Measurements from ENCODE around the gene EPHA6.

Gene EPHA6

DNA sequence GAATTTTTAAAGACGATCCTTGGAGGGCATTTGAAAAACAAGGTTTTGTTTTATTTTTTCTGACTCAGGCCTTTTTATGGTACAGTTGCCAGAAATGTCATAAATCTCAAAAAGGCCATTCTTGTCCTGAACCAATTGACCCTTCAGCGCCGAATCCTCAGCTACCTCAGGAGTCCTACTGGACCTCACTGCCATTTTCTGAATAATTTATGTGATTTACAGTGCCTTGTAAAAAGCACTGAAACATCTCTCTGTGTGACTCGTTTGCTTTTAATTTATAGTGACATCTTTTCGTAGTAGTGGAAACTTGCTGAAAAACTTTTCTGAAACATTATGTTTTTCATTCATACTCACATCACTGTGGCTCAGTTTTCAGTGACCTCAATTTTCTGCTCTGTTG, 878.0 kb downstream of the EPHA6 start:
- no peaks in the 10 kb centered on the region for H3K27me3 ChIP-seq (ENCODE audit: control insufficient read depth in 2 of 2, insufficient read depth in 2 of 2, low read length in 2 of 2)
- no peak overlapping the region for H3K4me3 ChIP-seq (ENCODE audit: low read length in 2 of 2)
- no peaks in the 10 kb centered on the region for H3K36me3 ChIP-seq (ENCODE audit: control insufficient read depth in 2 of 2, insufficient read depth in 2 of 2, low read length in 2 of 2)
- no peak overlapping the region for H3K27ac ChIP-seq (ENCODE audit: low read depth in 2 of 2, low read length in 2 of 2)
- no peaks in the 10 kb centered on the region for H3K4me1 ChIP-seq (ENCODE audit: control insufficient read depth in 2 of 2, insufficient read depth in 2 of 2, low read length in 2 of 2)
- no peak overlapping the region for H3K9ac ChIP-seq (ENCODE audit: low read depth in 1 of 2, low read length in 2 of 2)
- no peaks in the 10 kb centered on the region for H3K9me3 ChIP-seq (ENCODE audit: control insufficient read depth in 2 of 2, low read length in 2 of 2)

DNA sequence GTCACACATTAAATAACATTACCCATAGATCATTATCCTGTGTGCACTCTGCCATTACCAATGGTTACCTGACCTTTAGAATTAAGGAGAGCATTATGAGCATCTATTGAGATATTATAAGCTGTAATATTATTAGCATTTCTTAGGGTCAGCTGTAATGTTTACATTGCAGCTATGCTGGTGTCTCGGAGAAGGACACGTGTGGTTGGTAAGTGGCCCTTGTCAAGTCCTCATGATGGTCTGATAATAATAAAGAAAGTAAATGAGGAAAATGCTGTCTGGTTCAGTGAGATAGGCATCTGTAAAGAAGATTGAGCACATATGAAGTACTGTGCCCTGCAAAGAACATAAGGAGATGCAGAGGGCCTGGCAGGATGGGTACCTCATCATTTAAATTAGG, 878.4 kb downstream of the EPHA6 start:
- no peaks in the 10 kb centered on the region for H3K4me1 ChIP-seq (ENCODE audit: control insufficient read depth in 2 of 2, insufficient read depth in 2 of 2, low read length in 2 of 2)
- H3K27ac ChIP-seq (ENCODE audit: low read depth in 2 of 2, low read length in 2 of 2): no peak overlapping the region
- no peaks in the 10 kb centered on the region for H3K27me3 ChIP-seq (ENCODE audit: control insufficient read depth in 2 of 2, insufficient read depth in 2 of 2, low read length in 2 of 2)
- H3K4me3 ChIP-seq (ENCODE audit: low read length in 2 of 2): no peak overlapping the region
- H3K9me3 ChIP-seq (ENCODE audit: control insufficient read depth in 2 of 2, low read length in 2 of 2): no peaks in the 10 kb centered on the region
- no peaks in the 10 kb centered on the region for H3K36me3 ChIP-seq (ENCODE audit: control insufficient read depth in 2 of 2, insufficient read depth in 2 of 2, low read length in 2 of 2)
- H3K9ac ChIP-seq (ENCODE audit: low read depth in 1 of 2, low read length in 2 of 2): no peak overlapping the region

GRCh38 chr3:97694876-97695275, 880.5 kb downstream of the EPHA6 start:
- no peaks in the 10 kb centered on the region for H3K27me3 ChIP-seq (ENCODE audit: control insufficient read depth in 2 of 2, insufficient read depth in 2 of 2, low read length in 2 of 2)
- no peak overlapping the region for H3K9ac ChIP-seq (ENCODE audit: low read depth in 1 of 2, low read length in 2 of 2)
- no peaks in the 10 kb centered on the region for H3K4me1 ChIP-seq (ENCODE audit: control insufficient read depth in 2 of 2, insufficient read depth in 2 of 2, low read length in 2 of 2)
- no peak overlapping the region for H3K27ac ChIP-seq (ENCODE audit: low read depth in 2 of 2, low read length in 2 of 2)
- H3K9me3 ChIP-seq (ENCODE audit: control insufficient read depth in 2 of 2, low read length in 2 of 2): no peaks in the 10 kb centered on the region
- H3K4me3 ChIP-seq (ENCODE audit: low read length in 2 of 2): no peak overlapping the region
- no peaks in the 10 kb centered on the region for H3K36me3 ChIP-seq (ENCODE audit: control insufficient read depth in 2 of 2, insufficient read depth in 2 of 2, low read length in 2 of 2)

DNA sequence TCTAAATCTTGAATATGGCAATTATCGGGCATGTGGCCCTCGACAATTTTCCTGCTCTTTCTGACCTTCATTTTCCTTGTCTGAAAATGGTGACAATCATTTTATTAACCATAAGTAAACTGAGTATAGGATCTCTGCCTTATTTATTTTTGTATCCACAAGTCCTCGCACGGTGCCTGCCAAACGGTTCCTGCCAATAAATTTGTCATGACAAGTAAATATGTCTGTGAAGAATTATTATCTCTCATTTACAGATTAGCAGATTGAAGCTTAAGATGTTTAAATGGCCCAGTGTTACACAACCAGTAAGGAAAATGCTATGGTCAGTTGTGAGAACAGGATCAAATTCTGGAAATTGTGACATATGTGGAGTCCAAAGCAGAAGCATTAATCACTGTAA, 884.3 kb downstream of the EPHA6 start:
- H3K4me1 ChIP-seq (ENCODE audit: control insufficient read depth in 2 of 2, insufficient read depth in 2 of 2, low read length in 2 of 2): no peaks in the 10 kb centered on the region
- H3K9ac ChIP-seq (ENCODE audit: low read depth in 1 of 2, low read length in 2 of 2): no peak overlapping the region
- no peaks in the 10 kb centered on the region for H3K9me3 ChIP-seq (ENCODE audit: control insufficient read depth in 2 of 2, low read length in 2 of 2)
- H3K36me3 ChIP-seq (ENCODE audit: control insufficient read depth in 2 of 2, insufficient read depth in 2 of 2, low read length in 2 of 2): no peaks in the 10 kb centered on the region
- no peak overlapping the region for H3K4me3 ChIP-seq (ENCODE audit: low read length in 2 of 2)
- H3K27me3 ChIP-seq (ENCODE audit: control insufficient read depth in 2 of 2, insufficient read depth in 2 of 2, low read length in 2 of 2): no peaks in the 10 kb centered on the region
- no peak overlapping the region for H3K27ac ChIP-seq (ENCODE audit: low read depth in 2 of 2, low read length in 2 of 2)

GRCh38 chr3:97699889-97700288, 885.5 kb downstream of the EPHA6 start:
- no peak overlapping the region for H3K9ac ChIP-seq (ENCODE audit: low read depth in 1 of 2, low read length in 2 of 2)
- H3K4me3 ChIP-seq (ENCODE audit: low read length in 2 of 2): no peak overlapping the region
- H3K4me1 ChIP-seq (ENCODE audit: control insufficient read depth in 2 of 2, insufficient read depth in 2 of 2, low read length in 2 of 2): no peaks in the 10 kb centered on the region
- no peaks in the 10 kb centered on the region for H3K27me3 ChIP-seq (ENCODE audit: control insufficient read depth in 2 of 2, insufficient read depth in 2 of 2, low read length in 2 of 2)
- no peaks in the 10 kb centered on the region for H3K36me3 ChIP-seq (ENCODE audit: control insufficient read depth in 2 of 2, insufficient read depth in 2 of 2, low read length in 2 of 2)
- H3K27ac ChIP-seq (ENCODE audit: low read depth in 2 of 2, low read length in 2 of 2): no peak overlapping the region
- no peaks in the 10 kb centered on the region for H3K9me3 ChIP-seq (ENCODE audit: control insufficient read depth in 2 of 2, low read length in 2 of 2)

GRCh38 chr3:97705764-97706163, 891.4 kb downstream of the EPHA6 start:
- no peak overlapping the region for H3K4me3 ChIP-seq (ENCODE audit: low read length in 2 of 2)
- H3K27me3 ChIP-seq (ENCODE audit: control insufficient read depth in 2 of 2, insufficient read depth in 2 of 2, low read length in 2 of 2): no peaks in the 10 kb centered on the region
- no peaks in the 10 kb centered on the region for H3K36me3 ChIP-seq (ENCODE audit: control insufficient read depth in 2 of 2, insufficient read depth in 2 of 2, low read length in 2 of 2)
- no peaks in the 10 kb centered on the region for H3K4me1 ChIP-seq (ENCODE audit: control insufficient read depth in 2 of 2, insufficient read depth in 2 of 2, low read length in 2 of 2)
- H3K27ac ChIP-seq (ENCODE audit: low read depth in 2 of 2, low read length in 2 of 2): no peak overlapping the region
- H3K9me3 ChIP-seq (ENCODE audit: control insufficient read depth in 2 of 2, low read length in 2 of 2): no peaks in the 10 kb centered on the region
- no peak overlapping the region for H3K9ac ChIP-seq (ENCODE audit: low read depth in 1 of 2, low read length in 2 of 2)

DNA sequence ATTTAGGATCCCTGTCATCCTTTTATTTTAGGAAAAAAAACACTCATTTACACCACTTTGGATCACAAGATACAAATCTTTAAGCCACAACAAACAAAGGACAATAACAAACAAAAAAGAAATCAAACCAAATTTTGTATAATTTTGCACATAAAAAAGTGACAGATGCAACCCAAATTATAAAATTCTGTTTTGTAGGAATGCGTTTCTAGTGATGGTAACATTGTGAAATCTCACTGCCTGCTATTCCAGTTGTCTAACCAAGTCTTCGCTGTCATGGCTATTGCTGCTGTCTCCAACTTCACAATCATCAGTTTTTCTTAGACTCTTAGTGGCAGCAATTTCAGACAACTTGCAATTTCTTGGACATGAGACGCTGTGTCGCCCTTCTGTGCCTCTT, 891.8 kb downstream of the EPHA6 start:
- Histone ChIP-seq H3K27ac (ENCODE audit: low read depth in 2 of 2, low read length in 2 of 2) (no peak overlapping the region), H3K4me3 (ENCODE audit: low read length in 2 of 2) (no peak overlapping the region), H3K4me1 (ENCODE audit: control insufficient read depth in 2 of 2, insufficient read depth in 2 of 2, low read length in 2 of 2) (no peaks in the 10 kb centered on the region), H3K9me3 (ENCODE audit: control insufficient read depth in 2 of 2, low read length in 2 of 2) (no peaks in the 10 kb centered on the region), H3K9ac (ENCODE audit: low read depth in 1 of 2, low read length in 2 of 2) (no peak overlapping the region), H3K27me3 (ENCODE audit: control insufficient read depth in 2 of 2, insufficient read depth in 2 of 2, low read length in 2 of 2) (no peaks in the 10 kb centered on the region), H3K36me3 (ENCODE audit: control insufficient read depth in 2 of 2, insufficient read depth in 2 of 2, low read length in 2 of 2) (no peaks in the 10 kb centered on the region)

DNA sequence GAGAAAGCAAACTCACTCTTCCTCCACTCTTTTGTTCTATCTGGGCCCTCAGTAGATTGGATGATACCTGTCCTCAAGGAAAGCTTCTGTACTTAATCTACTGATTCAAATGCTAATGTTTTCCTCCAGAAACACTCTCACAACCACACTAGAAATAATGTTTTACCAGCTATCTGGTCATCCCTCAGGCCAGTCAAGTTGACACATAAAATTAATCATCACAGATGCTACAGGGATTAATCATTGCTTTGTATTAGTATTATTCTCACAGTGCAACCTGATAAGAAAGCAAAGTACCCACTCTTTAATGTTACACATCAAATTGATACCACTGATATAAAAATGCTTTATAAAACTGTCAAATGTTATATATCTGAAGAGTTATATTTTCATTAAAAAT, 897.3 kb downstream of the EPHA6 start:
- Histone ChIP-seq H3K27ac (ENCODE audit: low read depth in 2 of 2, low read length in 2 of 2) (no peak overlapping the region), H3K9ac (ENCODE audit: low read depth in 1 of 2, low read length in 2 of 2) (no peak overlapping the region), H3K9me3 (ENCODE audit: control insufficient read depth in 2 of 2, low read length in 2 of 2) (no peaks in the 10 kb centered on the region), H3K4me1 (ENCODE audit: control insufficient read depth in 2 of 2, insufficient read depth in 2 of 2, low read length in 2 of 2) (no peaks in the 10 kb centered on the region), H3K36me3 (ENCODE audit: control insufficient read depth in 2 of 2, insufficient read depth in 2 of 2, low read length in 2 of 2) (no peaks in the 10 kb centered on the region), H3K4me3 (ENCODE audit: low read length in 2 of 2) (no peak overlapping the region), H3K27me3 (ENCODE audit: control insufficient read depth in 2 of 2, insufficient read depth in 2 of 2, low read length in 2 of 2) (no peaks in the 10 kb centered on the region)

DNA sequence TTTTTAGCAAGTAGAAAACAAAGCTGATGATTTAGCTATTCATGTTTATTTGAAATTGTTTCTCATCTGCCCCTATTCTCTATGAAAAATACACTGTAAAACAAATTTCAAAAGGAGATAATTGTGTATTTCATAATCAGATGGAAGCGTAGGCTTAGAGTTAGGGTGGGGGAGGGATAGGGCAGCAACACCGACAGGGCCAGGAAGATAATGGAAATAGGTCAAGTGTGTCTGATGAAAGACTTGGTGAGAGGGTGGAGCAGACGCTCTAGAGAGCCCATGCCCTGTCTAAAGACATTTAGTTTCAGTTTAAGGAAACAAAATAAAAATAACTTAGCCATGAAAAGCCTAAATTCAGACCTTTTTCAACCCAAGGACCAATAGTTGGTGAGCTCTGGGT, 898.5 kb downstream of the EPHA6 start:
- H3K27me3 ChIP-seq (ENCODE audit: control insufficient read depth in 2 of 2, insufficient read depth in 2 of 2, low read length in 2 of 2): no peaks in the 10 kb centered on the region
- no peaks in the 10 kb centered on the region for H3K9me3 ChIP-seq (ENCODE audit: control insufficient read depth in 2 of 2, low read length in 2 of 2)
- H3K36me3 ChIP-seq (ENCODE audit: control insufficient read depth in 2 of 2, insufficient read depth in 2 of 2, low read length in 2 of 2): no peaks in the 10 kb centered on the region
- no peaks in the 10 kb centered on the region for H3K4me1 ChIP-seq (ENCODE audit: control insufficient read depth in 2 of 2, insufficient read depth in 2 of 2, low read length in 2 of 2)
- no peak overlapping the region for H3K4me3 ChIP-seq (ENCODE audit: low read length in 2 of 2)
- H3K27ac ChIP-seq (ENCODE audit: low read depth in 2 of 2, low read length in 2 of 2): no peak overlapping the region
- H3K9ac ChIP-seq (ENCODE audit: low read depth in 1 of 2, low read length in 2 of 2): no peak overlapping the region

DNA sequence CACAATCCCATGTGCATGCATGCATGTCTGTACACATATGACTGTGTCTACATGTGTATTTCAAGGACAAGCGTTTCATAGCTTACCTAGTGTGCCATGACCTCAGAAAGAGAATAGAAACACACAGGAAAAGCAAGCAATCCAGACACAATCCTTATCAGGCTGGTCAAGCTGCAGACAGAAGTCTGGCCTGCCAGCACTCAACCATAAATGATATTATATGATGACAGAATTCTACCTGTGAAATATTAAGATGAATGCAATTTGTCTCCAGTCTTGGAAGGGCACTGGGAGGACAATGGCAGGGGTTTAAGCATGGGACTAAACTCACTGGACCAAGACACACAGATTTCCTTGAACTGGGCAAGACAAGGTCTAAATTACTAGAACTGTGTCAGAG, 899.2 kb downstream of the EPHA6 start:
- Histone ChIP-seq H3K9me3 (ENCODE audit: control insufficient read depth in 2 of 2, low read length in 2 of 2) (no peaks in the 10 kb centered on the region), H3K4me3 (ENCODE audit: low read length in 2 of 2) (no peak overlapping the region), H3K4me1 (ENCODE audit: control insufficient read depth in 2 of 2, insufficient read depth in 2 of 2, low read length in 2 of 2) (no peaks in the 10 kb centered on the region), H3K36me3 (ENCODE audit: control insufficient read depth in 2 of 2, insufficient read depth in 2 of 2, low read length in 2 of 2) (no peaks in the 10 kb centered on the region), H3K27me3 (ENCODE audit: control insufficient read depth in 2 of 2, insufficient read depth in 2 of 2, low read length in 2 of 2) (no peaks in the 10 kb centered on the region), H3K27ac (ENCODE audit: low read depth in 2 of 2, low read length in 2 of 2) (no peak overlapping the region), H3K9ac (ENCODE audit: low read depth in 1 of 2, low read length in 2 of 2) (no peak overlapping the region)

- Histone ChIP-seq H3K9ac (ENCODE audit: low read depth in 1 of 2, low read length in 2 of 2) (no peak overlapping the region), H3K27me3 (ENCODE audit: control insufficient read depth in 2 of 2, insufficient read depth in 2 of 2, low read length in 2 of 2) (no peaks in the 10 kb centered on the region), H3K27ac (ENCODE audit: low read depth in 2 of 2, low read length in 2 of 2) (no peak overlapping the region), H3K4me1 (ENCODE audit: control insufficient read depth in 2 of 2, insufficient read depth in 2 of 2, low read length in 2 of 2) (no peaks in the 10 kb centered on the region), H3K4me3 (ENCODE audit: low read length in 2 of 2) (no peak overlapping the region), H3K36me3 (ENCODE audit: control insufficient read depth in 2 of 2, insufficient read depth in 2 of 2, low read length in 2 of 2) (no peaks in the 10 kb centered on the region), H3K9me3 (ENCODE audit: control insufficient read depth in 2 of 2, low read length in 2 of 2) (no peaks in the 10 kb centered on the region)
These were observed 904.9 kb downstream of the EPHA6 start for GRCh38 chr3:97719156-97719821.
